Measurements from ENCODE around the gene AFG1L. TPM values are rescaled to one million over a fixed set of nuclear protein-coding genes. Genes with fewer than 3 reads are reported as not detected.
"Not testable (repeated sequence)": the region's sequence is repeated elsewhere in the genome, so short reads cannot be mapped to it uniquely, and the experiment has no call there.

Gene AFG1L
- total RNA-seq, 2 experiments from 2014 or later: 5.6 to 6.3 TPM

- CTCF ChIA-PET: interaction anchor here (0.6 to 0.9 kb wide), 3 partner anchors 9 to 415 kb away, joined by 3 read pairs; no protein-coding TSS in a partner anchor
- no peaks in the 10 kb centered on the region for H3K9me3 Mint-ChIP-seq
- no peak overlapping the region for H3K27ac Mint-ChIP-seq
- intact Hi-C loops (cut with micrococcal nuclease): loop anchor here (10.0 kb wide), 1 partner anchor 412 kb away; no protein-coding TSS in a partner anchor
- TF ChIP-seq, protein P1, sequence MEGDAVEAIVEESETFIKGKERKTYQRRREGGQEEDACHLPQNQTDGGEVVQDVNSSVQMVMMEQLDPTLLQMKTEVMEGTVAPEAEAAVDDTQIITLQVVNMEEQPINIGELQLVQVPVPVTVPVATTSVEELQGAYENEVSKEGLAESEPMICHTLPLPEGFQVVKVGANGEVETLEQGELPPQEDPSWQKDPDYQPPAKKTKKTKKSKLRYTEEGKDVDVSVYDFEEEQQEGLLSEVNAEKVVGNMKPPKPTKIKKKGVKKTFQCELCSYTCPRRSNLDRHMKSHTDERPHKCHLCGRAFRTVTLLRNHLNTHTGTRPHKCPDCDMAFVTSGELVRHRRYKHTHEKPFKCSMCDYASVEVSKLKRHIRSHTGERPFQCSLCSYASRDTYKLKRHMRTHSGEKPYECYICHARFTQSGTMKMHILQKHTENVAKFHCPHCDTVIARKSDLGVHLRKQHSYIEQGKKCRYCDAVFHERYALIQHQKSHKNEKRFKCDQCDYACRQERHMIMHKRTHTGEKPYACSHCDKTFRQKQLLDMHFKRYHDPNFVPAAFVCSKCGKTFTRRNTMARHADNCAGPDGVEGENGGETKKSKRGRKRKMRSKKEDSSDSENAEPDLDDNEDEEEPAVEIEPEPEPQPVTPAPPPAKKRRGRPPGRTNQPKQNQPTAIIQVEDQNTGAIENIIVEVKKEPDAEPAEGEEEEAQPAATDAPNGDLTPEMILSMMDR (IDR thresholded peaks at IDR 0.05): peak; percentile 83
- H3K36me3 Mint-ChIP-seq (ENCODE audit: low read depth): no peaks in the 10 kb centered on the region
- no peaks in the 10 kb centered on the region for H3K27me3 Mint-ChIP-seq
- POLR2A ChIA-PET: no interaction called here
- no peak for DNase-seq
- no peak for ATAC-seq
- H3K4me1 Mint-ChIP-seq (ENCODE audit: low read depth): no peaks in the 10 kb centered on the region
- H3K4me3 Mint-ChIP-seq: no peak overlapping the region
Measured at GRCh38 chr6:108526739-108527174, 231.9 kb downstream of the AFG1L start.

DNA sequence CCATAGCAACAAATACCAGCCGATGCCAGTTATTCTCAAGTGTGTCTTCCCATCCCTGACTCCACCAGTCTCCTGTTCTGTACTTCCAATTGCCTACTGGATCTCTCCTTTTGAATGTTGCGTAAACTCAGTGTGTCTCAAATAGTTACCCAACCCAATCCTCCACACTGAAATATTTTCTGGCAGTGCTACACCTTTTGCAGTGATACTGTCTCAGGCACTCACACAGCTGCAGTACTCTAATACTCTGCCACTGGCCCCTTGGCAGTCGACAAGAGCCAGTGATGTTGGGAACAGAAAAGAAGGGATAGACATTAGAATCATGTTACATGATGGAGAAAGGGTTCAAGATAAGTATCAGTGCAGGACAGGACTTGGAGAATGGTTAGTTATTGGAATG is 234.0 kb downstream of the AFG1L start:
- TF ChIP-seq, protein P1 (IDR thresholded peaks at IDR 0.05): no peak
- H3K27ac Mint-ChIP-seq: no peak overlapping the region
- H3K4me1 Mint-ChIP-seq (ENCODE audit: low read depth): no peaks in the 10 kb centered on the region
- H3K27me3 Mint-ChIP-seq: no peaks in the 10 kb centered on the region
- H3K36me3 Mint-ChIP-seq (ENCODE audit: low read depth): no peaks in the 10 kb centered on the region
- ChIA-PET CTCF (interaction anchor here (1.2 to 2.7 kb wide), 4 partner anchors 10 to 277 kb away, joined by 3 to 14 read pairs (median 8); no protein-coding TSS in a partner anchor), POLR2A (no interaction called here)
- DNase-seq: no peak
- no peak overlapping the region for H3K4me3 Mint-ChIP-seq
- intact Hi-C loops (cut with micrococcal nuclease): loop anchor here (10.0 kb wide), 1 partner anchor 414 kb away; no protein-coding TSS in a partner anchor
- no peak for ATAC-seq
- no peaks in the 10 kb centered on the region for H3K9me3 Mint-ChIP-seq

DNA sequence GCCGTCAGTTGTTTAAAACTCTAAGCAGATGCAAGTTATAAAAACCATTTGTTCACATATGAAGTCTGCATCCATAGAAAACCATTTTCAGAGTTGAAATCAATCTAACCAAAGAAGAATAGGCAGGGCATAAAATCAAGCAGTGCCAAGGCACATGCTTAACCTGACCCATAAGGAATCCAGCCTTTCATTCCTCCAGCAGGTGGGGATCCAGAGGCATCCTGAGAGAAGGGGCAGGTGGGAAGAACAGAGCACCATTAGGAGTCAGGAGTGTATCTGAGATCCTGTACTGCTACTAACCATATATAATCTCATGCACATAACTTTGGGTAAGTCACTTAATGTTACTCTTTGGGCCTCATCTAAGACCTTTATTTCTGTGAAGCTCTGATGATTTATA is 236.5 kb downstream of the AFG1L start:
- TF ChIP-seq, protein P1 (IDR thresholded peaks at IDR 0.05): no peak
- Mint-ChIP-seq H3K27me3 (no peaks in the 10 kb centered on the region), H3K27ac (no peak overlapping the region), H3K36me3 (ENCODE audit: low read depth) (no peaks in the 10 kb centered on the region), H3K4me3 (no peak overlapping the region), H3K9me3 (no peaks in the 10 kb centered on the region), H3K4me1 (ENCODE audit: low read depth) (no peaks in the 10 kb centered on the region)
- ATAC-seq (no peak), DNase-seq (no peak)
- POLR2A ChIA-PET: no interaction called here
- CTCF ChIA-PET: interaction anchor here (0.7 to 1.0 kb wide), 2 partner anchors 11 to 417 kb away, joined by 3 read pairs; no protein-coding TSS in a partner anchor
- intact Hi-C loops (cut with micrococcal nuclease): no loop called here

DNA sequence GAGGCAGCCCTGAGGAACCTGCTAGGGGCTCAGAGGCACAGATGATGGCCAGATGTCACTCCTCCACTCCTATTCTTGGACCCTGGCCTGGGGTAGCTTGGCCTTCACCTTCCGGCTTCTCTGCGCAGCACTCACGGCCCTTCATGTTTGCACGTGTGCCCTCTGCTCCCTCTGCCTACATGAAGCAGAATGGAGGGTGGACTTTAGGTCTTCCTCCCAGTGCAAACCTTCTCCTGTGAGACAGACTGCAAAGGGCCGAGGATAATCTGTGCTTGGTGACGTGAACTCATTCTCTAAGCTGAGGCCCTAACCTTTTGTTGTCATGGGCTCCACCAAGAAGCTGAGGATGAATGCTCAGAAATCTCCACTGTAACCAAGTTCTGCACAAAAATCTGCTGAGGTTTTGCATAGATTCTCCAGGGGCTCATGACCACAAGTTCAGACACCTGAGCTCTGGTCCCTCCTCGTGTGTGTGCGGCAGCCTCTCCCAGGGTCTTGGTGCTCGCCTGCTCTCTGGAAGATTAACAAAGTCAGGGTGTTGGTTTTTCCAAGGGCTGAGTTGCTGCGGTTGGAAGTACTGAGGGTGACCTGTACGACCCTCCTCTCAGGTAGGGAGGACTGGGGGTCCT is 240.4 kb downstream of the AFG1L start:
- ChIA-PET POLR2A (interaction anchor here (0.5 to 1.2 kb wide), 2 partner anchors 132 to 137 kb away, joined by 3 to 4 read pairs; no protein-coding TSS in a partner anchor), CTCF (interaction anchor here (1.0 to 1.4 kb wide), 3 partner anchors 8 to 12 kb away, joined by 3 read pairs; no protein-coding TSS in a partner anchor)
- no peak overlapping the region for H3K4me3 Mint-ChIP-seq
- no peak for ATAC-seq
- no peaks in the 10 kb centered on the region for H3K36me3 Mint-ChIP-seq (ENCODE audit: low read depth)
- H3K9me3 Mint-ChIP-seq: peaks cover 1% of the 10 kb centered on the region
- intact Hi-C loops (cut with micrococcal nuclease): no loop called here
- TF ChIP-seq, protein P1 (IDR thresholded peaks at IDR 0.05): no peak
- no peak overlapping the region for H3K27ac Mint-ChIP-seq
- no peaks in the 10 kb centered on the region for H3K4me1 Mint-ChIP-seq (ENCODE audit: low read depth)
- H3K27me3 Mint-ChIP-seq: peaks cover 4% of the 10 kb centered on the region
- no peak for DNase-seq

- H3K9me3 Mint-ChIP-seq; H3K36me3 Mint-ChIP-seq (ENCODE audit: low read depth); ATAC-seq; H3K4me1 Mint-ChIP-seq (ENCODE audit: low read depth); intact Hi-C loops (cut with micrococcal nuclease); H3K4me3 Mint-ChIP-seq; H3K27ac Mint-ChIP-seq; POLR2A ChIA-PET; DNase-seq; H3K27me3 Mint-ChIP-seq: not testable (repeated sequence)
- CTCF ChIA-PET: interaction anchor here (1.0 to 1.5 kb wide), 3 partner anchors 9 to 536 kb away, joined by 3 to 4 read pairs (median 3); no protein-coding TSS in a partner anchor
Measured at GRCh38 chr6:108535920-108536535, 241.2 kb downstream of the AFG1L start.
